ACHN (cell line): ENCODE data around the gene ATP2A1.
"Not testable (repeated sequence)": the region's sequence is repeated elsewhere in the genome, so short reads cannot be mapped to it uniquely, and the experiment has no call there.

Source experiments
- DNase-seq: peaks from one replicate; pipeline ENCODE4 v3.0.0-alpha.2; 2015
- in situ Hi-C: cut with HindIII; loops from 2 replicates; pipeline ENCODE4 v1.10.0; 2017; ENCODE audit warnings: low sequenced_read_pairs, low pct_ligation_motif_present, low pct_unique_long_range_greater_than_20kb

ATP2A1 gene

DNA sequence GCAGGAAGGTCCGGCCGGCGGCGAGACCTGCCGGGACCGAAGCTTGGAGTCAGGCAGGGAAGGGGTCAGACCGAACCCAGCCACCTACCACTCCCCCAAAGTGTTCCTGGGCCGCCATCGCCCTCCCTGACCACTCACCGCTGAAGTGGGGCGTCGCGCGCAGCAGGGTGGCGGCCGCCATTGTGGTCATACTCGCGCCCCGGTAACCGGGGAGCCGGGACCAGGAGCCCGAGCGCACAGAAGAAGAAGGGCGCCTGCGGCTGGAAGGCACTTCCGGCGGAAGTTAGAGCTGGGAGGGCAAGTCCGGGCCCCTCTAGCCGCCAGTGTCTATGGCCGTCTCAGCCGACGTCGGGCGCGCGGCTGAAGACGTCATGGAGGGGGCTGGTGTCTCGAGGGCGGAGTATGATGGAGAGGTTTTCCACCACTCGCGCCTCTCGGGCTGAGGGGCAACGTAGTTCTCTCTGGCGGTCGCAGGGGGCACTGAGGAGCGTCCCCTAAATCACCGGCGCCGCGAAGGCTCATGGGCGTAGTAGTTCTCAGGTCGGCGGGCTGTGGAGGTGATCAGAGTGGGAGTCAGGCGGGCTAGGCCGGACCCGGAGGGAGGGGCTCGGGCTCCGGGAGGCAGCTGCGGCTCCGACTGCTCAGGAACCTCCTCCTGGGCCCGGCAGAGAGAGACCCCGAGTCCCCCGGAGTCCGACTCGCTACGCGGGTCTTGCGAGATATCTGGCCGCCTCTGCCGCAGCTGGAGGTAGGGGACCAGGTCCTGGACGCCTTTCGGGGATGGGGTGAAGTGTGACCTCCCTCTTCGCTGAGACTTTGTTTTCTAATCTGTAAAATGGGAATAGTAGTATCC lies 32.0 kb upstream of the ATP2A1 start, which contains the start of gene TUFM:
TSS of gene TUFM (minus strand) at position 269 of the 853 bp plus-strand sequence. CDS start at position 190, 79 bp downstream.
- DNase-seq, result peak; percentile 99
- in situ Hi-C loops, result no loop called here

DNA sequence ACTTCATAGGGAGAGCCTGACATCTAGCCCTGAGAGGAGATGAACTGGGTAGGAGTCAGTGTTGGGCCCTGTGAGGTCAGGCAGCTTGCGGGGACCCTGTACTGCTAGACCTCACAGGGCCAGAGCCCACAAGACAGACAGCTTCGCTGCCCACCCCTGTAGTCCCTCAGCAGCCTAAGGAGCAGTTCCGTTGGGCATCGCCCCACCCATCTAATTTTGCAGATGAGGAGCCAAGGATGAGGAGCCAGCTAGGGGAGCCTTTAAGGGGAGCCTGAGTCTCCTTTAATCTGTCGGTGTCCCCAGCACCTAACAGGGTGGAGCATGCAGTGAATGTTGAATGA lies 31.4 kb upstream of the ATP2A1 start:
- DNase-seq, result peak; percentile 11
- in situ Hi-C loops, result no loop called here

DNA sequence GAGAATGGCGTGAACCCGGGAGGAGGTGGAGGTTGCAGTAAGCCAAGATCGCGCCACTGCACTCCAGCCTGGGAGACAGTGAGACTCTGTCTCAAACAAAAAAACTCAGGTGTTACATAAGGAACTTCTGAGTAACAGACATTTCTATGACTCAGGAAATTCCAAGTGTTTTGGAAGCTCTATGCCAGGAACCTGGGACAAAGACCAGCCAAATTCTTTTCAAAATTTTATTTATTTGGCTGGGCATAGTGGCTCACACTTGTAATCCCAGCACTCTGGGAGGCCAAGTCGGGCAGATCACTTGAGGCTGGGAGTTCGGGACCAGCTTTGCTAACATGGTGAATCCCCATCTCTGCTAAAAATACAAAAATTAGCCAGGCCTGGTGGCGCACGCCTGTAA lies 19.9 kb upstream of the ATP2A1 start:
- DNase-seq, result no peak
- in situ Hi-C loops, result no loop called here

DNA sequence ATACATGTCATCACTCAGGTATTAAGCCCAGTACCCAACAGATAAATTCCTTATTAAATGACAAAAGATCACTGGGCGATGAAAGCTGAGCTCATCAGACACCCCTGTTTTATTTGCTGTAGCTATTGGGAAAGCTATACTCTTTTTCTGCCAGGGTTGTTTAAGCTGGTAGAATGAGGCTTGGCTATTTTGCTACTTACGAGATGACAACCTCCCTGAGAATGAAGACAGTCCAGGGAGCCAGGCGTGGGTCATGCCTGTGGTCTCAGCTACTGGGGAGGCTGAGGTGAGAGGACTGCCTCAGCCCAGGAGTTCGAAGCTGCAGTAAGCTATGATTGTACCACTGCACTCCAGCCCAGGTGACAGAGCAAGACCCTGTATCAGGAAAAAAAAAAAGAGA lies 19.0 kb upstream of the ATP2A1 start:
- no peak for DNase-seq

DNA sequence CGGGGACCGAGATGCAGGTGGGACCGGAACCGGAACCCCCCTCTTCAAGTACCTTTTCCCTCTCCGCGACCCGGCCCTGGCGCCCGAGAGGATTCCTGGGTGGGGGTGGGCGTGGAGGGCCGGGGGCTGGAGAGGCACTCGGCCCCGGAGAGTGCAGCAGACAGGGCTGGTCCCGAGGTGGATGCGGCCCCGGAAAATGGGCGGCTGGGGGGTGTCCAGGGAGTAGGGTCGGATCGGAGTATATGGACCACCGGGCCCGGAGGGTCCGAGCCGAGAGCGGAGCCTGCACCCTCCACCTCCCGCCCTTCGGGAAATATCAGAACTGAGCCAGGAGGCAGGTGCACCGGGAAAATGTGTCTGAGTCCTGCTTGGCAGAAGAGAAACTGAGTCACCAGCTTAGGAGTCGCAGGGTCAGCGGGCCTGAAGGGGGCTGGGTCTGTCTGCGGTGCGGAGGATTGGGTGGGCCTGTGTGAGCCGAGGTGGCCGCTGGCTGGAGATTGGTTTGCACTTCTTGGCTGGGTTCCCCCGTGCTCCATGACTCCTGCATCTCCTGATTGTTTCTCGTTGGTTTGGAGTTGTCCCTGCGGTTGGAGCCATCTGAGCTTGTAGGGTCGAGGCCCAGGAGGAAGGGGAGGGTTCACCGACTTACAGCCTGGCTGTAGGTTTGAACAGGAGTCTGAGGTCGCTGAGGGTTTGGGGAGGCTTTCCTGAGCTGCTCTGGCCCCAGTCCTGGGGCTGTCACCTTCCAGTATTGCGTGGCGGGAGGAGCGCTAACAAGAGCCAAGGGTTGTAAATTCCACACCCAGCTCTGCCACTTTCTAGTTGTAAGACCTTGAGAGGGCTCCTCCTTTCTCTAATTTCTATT lies 14.1 kb upstream of the ATP2A1 start:
- peak; percentile 28 for DNase-seq
- in situ Hi-C loops, result no loop called here

More for the DNA sequence above, 19.0 kb upstream of the ATP2A1 start:
- in situ Hi-C loops, result no loop called here

DNA sequence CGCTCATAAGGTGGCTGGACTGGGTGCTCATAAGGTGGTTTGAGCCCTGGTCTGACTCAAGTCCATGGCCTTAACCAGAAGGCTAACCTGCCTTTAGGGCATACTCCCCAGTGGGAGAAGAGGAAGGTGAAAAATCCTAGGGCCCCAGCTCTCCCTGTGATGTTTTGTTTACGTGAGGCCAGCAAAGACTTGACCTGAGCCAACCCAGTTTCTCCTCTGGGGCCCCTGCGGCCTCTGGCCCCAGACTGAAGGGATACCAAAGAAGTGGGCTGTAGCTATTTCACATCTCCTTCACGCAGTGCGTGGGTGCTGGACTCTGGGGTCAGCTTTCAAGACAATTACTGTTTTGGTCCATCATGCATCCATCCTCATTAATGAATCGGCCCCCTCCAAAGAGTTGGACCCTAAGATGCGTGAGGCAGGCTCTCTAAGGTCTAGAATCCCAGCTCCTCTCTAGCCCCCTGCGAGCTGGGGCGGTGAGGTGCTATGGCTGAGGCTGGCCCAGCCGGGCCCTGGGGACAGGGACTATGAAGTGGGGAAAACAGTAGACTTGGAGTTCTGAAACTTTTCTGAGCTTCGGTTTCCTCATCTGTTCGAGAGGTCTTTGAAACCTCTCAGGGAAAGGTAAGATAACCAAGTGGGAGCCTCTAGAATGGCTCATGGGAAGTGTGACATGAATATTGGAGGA lies 13.1 kb upstream of the ATP2A1 start:
- in situ Hi-C loops, result no loop called here
- no peak for DNase-seq

DNA sequence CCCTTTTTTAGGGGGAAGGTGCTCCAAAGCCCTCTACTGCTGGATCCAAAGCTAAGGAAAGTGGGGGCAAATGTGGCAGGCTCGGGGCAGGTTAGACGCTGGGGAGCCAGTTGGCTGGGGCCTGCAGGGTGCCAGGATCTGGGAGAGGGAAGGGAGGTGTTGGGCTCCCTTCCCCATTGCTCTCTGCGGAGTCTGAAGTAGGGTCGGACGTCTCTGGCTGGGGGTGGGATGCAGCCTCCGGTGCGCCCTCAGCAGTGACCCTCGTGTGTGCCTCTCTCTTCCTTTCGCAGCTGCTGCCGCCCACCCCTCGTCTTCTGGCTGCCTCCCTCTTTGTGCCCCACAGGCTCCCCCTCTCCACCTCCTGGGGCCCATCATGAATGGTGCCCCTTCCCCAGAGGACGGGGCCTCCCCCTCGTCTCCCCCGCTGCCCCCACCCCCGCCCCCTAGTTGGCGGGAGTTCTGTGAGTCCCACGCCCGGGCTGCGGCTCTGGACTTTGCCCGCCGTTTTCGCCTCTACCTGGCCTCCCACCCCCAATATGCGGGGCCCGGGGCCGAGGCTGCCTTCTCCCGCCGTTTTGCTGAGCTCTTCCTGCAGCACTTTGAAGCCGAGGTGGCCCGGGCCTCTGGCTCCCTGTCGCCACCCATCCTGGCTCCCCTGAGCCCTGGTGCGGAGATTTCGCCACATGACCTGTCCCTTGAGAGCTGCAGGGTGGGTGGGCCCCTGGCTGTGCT lies 12.4 kb upstream of the ATP2A1 start:
- no peak for DNase-seq
- in situ Hi-C loops, result no loop called here

DNA sequence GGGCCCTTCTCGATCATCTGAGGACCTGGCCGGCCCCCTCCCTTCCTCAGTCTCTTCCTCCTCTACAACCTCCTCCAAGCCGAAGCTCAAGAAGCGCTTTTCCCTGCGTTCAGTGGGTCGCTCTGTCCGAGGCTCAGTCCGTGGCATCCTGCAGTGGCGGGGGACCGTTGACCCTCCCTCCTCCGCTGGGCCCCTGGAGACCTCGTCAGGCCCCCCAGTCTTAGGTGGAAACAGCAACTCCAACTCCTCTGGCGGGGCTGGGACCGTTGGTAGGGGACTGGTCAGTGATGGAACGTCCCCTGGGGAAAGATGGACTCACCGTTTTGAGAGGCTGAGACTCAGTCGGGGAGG lies 11.9 kb upstream of the ATP2A1 start:
- in situ Hi-C loops, result no loop called here
- DNase-seq, result no peak

DNA sequence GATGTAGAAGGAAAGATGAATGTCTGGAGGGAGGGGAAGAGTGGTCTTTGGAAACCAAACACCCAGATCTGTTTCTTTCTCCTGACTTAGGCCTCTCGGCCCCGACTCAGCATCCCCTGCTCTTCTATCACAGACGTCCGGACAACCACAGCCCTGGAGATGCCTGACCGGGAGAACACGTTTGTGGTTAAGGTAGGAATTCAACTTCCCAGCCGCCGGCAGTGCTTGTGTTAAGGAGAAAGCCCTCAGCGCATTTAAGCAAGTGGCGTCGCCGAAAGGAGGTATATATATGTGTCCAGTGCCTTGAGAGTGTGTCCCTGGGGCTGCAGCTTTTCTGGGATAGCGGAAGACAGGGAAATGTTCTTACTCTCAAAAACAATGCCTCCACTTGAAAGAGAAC lies 11.0 kb upstream of the ATP2A1 start:
- DNase-seq, result no peak
- in situ Hi-C loops, result no loop called here

DNA sequence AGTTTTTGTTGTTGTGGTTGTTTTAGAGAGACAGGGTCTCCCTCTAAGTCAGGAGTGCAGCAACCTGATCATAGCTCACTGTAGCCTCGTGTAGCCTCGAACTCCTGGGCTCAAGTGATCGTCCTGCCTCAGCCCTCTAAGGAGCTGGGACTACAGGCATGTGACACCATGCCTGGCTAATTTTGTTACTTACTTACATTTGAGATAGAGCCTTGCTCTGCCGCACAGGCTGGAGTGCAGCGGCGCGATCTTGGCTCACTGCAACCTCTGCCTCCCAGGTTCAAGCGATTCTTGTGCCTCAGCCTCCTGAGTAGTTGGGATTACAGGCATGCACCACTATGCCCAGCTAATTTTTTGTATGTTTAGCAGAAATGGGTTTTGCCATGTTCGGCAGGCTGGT lies 10.6 kb upstream of the ATP2A1 start:
- DNase-seq, in situ Hi-C loops: not testable (repeated sequence)

DNA sequence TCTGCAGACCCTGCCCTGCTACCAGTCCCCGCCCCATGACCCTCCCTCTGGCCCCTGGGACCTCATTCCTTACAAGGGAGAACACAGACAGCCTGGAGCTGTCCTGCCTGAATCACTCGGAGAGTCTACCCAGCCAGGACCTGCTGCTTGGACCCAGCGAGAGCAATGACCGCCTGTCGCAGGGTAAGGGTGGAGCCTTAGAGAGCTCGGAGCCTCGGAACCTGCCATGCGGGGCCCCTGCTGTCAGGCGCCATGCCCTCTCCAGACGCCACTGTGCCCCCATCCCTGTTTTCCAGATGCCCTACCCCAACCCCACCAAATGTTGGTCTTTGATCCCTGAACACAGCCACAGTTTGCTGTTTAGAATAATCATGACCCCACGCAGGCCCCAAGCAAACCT lies 9.1 kb upstream of the ATP2A1 start:
- in situ Hi-C loops, result no loop called here

DNA sequence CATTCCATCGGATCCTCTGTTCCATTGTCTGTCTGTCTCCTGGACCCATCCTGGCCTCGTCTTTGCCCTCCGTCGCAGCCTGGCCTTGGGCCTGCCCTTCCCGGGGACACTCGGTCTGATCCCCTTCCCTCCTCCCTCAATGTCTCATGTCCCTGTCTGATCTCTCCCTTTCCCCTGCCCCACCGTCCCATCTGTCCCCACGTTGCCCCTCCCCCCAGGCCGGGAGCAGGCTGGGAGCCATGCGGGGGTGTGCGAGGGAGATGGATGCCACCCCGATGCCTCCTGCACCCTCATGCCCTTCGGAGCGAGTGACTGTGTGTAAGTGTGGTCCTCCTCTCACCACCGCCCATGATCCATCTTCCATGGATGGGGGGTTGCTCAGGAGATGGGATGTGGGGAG lies 5.3 kb upstream of the ATP2A1 start:
- no peak for DNase-seq
- in situ Hi-C loops, result no loop called here

More for the DNA sequence above, 9.1 kb upstream of the ATP2A1 start:
- DNase-seq, result no peak

DNA sequence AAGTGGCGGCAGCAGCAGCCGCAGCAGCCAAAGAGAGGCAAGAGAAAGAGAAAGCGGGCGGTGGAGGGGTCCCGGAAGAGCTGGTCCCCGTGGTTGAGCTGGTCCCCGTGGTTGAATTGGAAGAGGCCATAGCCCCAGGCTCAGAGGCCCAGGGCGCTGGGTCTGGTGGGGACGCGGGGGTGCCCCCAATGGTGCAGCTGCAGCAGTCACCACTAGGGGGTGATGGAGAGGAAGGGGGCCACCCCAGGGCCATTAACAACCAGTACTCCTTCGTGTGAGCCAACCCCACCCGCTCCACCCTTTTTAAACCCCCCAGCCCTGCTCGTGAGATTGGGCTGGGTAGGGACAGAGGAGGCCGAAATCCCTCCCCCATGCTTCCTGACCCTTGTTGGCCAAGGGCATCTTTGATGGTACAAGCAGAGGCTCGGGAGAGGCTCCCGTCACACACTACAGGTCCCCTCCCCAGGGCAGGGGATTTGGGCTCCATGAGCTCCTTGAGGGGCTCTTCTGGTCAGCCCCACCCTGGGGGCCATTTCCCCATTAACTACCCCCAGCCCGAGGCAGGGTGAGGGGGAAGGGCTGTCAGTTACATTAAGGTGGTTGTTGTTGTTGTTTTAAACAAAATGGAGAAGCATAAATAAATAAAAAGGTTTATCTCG lies 4.6 kb upstream of the ATP2A1 start:
- peak; percentile 47 for DNase-seq
- in situ Hi-C loops, result no loop called here

DNA sequence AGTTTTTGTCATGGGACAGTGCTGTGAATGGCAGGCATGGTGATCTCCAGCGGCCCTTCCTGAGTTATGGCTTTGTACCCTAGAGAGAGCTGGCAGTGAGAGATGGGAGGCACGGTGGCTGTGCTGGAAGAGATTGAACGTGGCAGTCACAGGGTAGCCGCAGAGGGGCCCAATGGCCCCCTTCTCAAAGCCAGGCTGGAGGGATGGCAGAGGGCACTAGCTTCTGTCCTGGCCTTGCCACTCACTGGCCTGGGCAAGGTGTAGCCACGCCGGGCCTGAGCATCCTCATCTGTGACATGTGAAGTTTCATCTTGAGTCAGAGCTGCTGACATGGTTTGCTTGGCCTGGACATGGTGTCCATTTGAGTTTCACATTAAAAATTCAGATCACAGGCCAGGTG lies 3.9 kb upstream of the ATP2A1 start:
- no peak for DNase-seq
- in situ Hi-C loops, result no loop called here

DNA sequence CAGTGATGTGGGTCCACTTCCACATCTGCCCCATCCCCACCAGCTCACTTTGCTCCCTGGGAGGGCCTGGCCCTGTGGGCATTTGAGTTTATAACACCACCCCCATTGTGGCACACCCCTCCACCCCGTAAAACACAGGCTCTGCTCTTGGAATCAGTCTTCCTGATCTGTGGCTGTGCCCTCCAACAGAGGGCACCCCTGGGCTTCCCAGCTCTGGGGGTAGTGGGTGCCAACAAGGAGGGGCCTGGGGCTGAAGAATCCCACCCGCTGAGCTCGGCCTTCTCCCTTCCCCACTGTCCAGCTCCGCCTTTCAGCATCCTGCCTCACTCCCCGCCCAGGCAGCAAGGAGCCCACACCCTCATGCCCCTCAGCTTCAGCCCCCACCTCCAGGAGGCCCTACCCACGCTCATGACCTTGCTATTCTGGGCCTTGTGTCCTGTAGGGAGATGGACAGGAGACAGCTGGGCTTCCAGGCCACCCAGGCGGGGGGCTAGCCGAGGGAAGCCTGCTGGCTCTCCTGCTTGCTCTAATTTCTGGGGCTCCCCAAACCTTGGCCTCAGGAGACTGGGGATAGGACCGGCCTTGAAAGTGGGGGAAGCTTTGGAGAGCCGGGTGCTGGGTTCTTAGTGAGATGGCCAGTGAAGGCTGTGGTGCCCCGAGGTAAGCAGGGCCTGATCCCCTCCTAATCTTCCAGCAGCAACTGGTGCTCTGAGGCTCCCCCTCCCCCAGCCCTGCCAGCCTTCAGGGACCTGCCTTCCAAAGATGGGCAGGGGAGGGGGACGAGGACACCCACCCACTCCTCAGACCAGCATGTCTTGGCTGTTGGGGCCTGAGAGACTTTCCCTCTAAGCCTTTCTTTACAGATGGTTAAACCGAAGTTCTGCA lies 2.9 kb upstream of the ATP2A1 start:
- no peak for DNase-seq
- in situ Hi-C loops, result no loop called here

DNA sequence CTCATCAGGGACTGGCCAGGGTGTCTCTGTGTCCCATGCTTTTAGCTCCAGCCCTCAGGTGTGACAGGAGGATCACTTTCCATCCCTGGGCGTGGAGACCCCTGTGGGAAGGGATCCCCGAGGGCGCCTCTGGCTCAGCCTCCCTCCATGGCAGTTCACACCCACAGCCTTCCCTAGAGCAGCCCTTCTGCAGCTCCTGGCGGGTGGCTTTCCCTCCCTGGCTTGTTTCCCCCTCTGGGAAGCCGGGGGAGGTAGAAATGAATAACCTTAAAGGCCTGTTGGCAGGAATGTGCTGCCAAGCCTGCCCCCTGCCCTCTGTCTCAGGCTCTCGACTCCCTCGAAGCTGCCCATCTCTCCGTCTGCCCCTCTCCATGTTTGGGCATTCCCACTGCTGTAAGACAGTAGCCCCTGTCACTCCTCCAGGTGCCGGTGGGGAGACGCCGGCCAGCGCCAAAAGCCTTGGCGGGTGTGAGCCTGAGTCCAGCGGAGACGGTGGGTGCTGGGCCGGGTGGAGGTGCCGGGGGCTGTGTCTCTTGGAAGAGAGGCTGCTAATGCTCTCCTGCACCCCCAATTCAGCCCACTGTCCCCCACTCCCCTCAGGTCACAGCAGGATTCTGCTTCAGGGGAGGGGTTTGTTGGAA lies 2.1 kb upstream of the ATP2A1 start:
- in situ Hi-C loops, result no loop called here
- no peak for DNase-seq
